Stimulated activated CD8-positive, alpha-beta memory T cell treated with anti-CD3 and anti-CD28 coated beads, Interleukin-2, amount 100 ng/mL, for 48 hours (primary cell): ENCODE data around the gene ETV4.

Experiments
- DNase-seq, 2 donors: peaks; one replicate each; pipeline ENCODE4 v3.0.0-alpha.2; 2020; ENCODE audit warnings: low read depth in 2 of 2

The ETV4 gene

GRCh38 chr17:43545383-43545632 lies 832 bp downstream of the ETV4 start:
- DNase-seq: peak in 1 of 2 donors; percentile 3

- no peak for DNase-seq
Measured at GRCh38 chr17:43543771-43544575, 2.2 kb downstream of the ETV4 start.

- no peak for DNase-seq
Measured at GRCh38 chr17:43543300-43543699, 2.8 kb downstream of the ETV4 start.

- no peak for DNase-seq
Measured at GRCh38 chr17:43542859-43543258, 3.3 kb downstream of the ETV4 start.

- no peak for DNase-seq
Measured at GRCh38 chr17:43540821-43541674, 5.1 kb downstream of the ETV4 start.

GRCh38 chr17:43536236-43536992 lies 9.7 kb downstream of the ETV4 start:
- DNase-seq: no peak

- no peak for DNase-seq
Measured at GRCh38 chr17:43534909-43535308, 11.2 kb downstream of the ETV4 start.

- no peak for DNase-seq
Measured at GRCh38 chr17:43533699-43534098, 12.4 kb downstream of the ETV4 start.

GRCh38 chr17:43532581-43532980 lies 13.6 kb downstream of the ETV4 start:
- DNase-seq: no peak

- DNase-seq: no peak
Measured at GRCh38 chr17:43531955-43532354, 14.2 kb downstream of the ETV4 start.

GRCh38 chr17:43531082-43531378 lies 15.1 kb downstream of the ETV4 start:
- no peak for DNase-seq

- DNase-seq: no peak
Measured at GRCh38 chr17:43530288-43531081, 15.7 kb downstream of the ETV4 start.

GRCh38 chr17:43529947-43530287 lies 16.2 kb downstream of the ETV4 start:
- DNase-seq: no peak

GRCh38 chr17:43528988-43529814 lies 16.9 kb downstream of the ETV4 start:
- DNase-seq: no peak

- no peak for DNase-seq
Measured at GRCh38 chr17:43528319-43528987, 17.7 kb downstream of the ETV4 start.

GRCh38 chr17:43526886-43527648 lies 19.1 kb downstream of the ETV4 start:
- DNase-seq: no peak

- no peak for DNase-seq
Measured at GRCh38 chr17:43524945-43525575, 21.1 kb downstream of the ETV4 start.

- no peak for DNase-seq
Measured at GRCh38 chr17:43521389-43521788, 24.8 kb downstream of the ETV4 start.
